GM12865 (cell line): ENCODE data around the gene AKAP13.

Experiments
- DNase-seq: peaks from one replicate; pipeline ENCODE4 v3.0.0; 2010; ENCODE audit warnings: low read depth
- H3K4me3 ChIP-seq: 2 replicates; pipeline ENCODE4 v1.5.1; 2011; ENCODE audit warnings: mild to moderate bottlenecking, low read depth, low read length, control low read depth
- TF ChIP-seq, protein P1 (sequence below): IDR thresholded peaks from 2 replicates; pipeline ENCODE4 v1.5.1; 2011; ENCODE audit warnings: low read length, control low read depth, low read depth, inconsistent platforms; ENCODE audit not compliant: insufficient read depth; ENCODE audit errors: missing control alignments

AKAP13 gene

DNA sequence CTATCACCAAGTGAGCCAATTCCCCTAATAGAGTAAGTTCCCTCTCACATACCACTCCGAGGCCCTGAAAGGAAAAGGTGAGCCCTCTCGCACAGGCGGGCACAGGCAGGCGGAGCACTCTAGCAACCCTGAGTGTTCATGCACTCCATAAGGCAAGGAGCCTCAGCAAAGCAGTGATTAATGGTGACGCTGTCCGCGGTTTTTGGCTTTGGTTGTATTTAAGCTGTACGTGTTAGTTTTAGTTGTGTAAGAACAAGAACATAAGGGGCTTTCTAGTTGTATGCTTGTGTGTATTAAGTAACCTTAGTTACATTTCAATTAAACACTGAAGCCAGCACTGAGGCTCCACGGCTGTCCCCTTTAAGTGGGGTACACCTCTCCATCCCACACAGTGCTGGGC lies 381.2 kb downstream of the AKAP13 start:
- DNase-seq = no peak
- TF ChIP-seq, protein P1, sequence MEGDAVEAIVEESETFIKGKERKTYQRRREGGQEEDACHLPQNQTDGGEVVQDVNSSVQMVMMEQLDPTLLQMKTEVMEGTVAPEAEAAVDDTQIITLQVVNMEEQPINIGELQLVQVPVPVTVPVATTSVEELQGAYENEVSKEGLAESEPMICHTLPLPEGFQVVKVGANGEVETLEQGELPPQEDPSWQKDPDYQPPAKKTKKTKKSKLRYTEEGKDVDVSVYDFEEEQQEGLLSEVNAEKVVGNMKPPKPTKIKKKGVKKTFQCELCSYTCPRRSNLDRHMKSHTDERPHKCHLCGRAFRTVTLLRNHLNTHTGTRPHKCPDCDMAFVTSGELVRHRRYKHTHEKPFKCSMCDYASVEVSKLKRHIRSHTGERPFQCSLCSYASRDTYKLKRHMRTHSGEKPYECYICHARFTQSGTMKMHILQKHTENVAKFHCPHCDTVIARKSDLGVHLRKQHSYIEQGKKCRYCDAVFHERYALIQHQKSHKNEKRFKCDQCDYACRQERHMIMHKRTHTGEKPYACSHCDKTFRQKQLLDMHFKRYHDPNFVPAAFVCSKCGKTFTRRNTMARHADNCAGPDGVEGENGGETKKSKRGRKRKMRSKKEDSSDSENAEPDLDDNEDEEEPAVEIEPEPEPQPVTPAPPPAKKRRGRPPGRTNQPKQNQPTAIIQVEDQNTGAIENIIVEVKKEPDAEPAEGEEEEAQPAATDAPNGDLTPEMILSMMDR = no peak

DNA sequence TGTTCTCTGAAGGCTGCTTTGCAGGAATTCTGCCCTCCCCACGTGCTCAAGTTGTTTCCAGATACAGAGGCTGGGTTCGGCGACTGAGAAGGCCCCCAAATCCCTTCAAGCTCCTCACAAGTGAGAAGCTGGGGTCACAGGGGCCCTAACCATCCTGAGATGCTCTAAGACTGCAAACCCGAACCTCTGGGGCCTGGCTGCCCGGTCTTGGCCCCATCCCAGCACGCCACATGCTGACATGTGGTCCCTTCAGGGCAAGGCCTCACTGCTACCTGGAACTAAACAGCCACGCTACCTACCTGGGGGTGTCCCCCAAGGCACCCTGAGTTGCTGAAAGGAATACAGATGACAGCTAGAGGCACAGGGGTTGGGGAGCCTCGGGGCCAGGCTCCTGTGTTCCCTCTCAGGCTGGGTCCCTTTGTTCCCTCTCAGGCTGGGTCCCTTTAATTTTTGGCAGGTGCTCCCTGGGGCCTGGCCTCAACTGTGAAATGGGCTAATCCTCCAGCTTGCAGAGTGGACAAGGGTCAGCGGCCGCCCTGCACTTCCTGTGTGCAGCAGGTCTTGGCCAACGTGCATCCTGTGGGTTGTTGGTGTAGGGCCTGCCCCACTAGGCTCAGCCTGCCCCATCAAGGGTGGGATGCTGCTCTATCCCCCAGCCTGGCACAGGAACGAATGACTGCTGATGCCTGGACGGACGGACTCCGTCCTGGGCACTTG lies 381.8 kb downstream of the AKAP13 start:
- TF ChIP-seq, protein P1 = no peak
- H3K4me3 ChIP-seq = no peak overlapping the region
- DNase-seq = no peak

More for the DNA sequence above, 381.2 kb downstream of the AKAP13 start:
- no peak overlapping the region for H3K4me3 ChIP-seq

DNA sequence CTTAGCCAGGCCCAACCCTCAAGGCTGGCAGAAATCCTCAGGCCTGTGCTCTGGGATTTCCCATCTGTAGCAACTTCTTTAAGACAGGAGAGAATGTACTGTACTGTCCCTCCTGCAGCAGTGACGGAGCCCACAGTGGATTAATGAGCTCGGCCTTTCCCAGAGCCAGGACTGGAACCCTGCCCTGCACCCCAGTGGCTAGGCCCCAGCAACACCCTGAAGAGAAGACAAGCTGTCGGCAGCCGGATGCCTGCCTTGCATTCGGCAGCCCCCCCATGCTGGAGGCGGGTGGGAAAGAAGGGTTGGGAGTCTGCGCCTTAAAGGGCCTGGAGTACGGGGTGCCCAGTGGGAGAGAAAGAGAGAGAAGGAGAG lies 382.3 kb downstream of the AKAP13 start:
- TF ChIP-seq, protein P1 = no peak
- DNase-seq = no peak
- H3K4me3 ChIP-seq = no peak overlapping the region

DNA sequence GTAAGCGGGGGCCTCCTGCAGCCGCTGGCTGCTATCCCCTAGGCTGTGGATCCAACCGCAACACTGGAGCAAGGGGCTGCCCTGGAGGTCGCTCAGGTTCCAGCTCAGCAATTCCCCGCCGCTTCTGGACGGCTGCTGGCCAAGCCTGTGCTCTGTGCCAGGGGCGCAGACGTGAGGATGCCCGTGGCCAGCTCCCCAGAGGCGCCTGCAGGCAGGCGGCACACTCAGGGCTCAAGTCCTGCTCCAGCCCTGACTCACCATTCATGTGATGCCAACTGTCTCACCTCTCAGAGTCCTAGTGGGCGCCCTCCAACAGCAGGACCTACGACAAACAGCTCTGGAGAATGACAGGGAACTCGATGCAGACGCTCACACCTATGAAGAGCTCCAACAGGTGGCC lies 382.8 kb downstream of the AKAP13 start:
- no peak overlapping the region for H3K4me3 ChIP-seq
- no peak for DNase-seq
- TF ChIP-seq, protein P1 = no peak

DNA sequence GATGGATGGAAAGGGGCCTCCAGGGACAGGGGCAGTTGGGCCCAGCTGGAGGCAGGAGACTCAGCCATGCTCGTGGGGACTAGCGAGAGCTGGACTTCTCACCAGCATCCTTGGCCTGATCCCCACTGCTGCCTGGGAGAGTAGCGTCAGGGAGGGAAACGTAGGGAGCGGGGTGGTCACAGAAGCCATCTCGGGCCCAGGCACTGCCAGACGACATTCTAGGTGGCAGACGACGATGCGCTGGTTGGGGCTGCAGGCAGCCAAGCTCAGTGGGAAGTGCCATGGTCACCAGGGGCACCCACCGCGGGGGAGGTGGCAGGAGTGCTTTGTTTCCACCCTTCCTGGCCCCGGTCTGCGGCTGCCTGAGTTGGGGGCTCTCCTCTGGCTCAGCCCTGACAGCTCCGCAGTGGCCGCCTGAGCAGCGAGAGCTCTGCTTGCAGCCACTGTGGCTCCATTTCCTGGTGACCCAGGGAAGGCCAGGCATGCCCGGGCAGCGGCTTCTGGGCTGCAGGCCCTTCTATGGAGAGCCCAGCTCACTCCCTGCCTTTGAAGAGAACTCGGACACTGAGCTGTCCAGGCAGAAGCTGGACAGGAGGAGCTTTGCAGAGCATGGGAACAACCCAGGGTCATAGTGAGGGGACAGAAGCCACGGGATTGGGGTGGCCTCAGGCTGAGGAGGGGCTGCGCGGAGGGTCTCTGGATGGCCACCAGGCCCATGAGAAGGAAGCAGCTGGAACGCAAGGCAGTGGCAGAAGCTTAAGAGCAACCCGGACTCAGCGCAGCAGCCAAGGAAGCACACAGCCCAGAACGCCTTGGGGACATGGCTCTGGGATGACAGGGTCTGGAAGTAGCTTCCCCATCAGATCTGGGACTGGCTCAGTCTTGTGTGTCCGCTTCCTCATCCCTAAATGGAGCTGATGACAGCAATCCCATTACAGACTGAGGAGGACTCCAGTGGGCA lies 383.6 kb downstream of the AKAP13 start:
- TF ChIP-seq, protein P1 = no peak
- no peak for DNase-seq
- no peak overlapping the region for H3K4me3 ChIP-seq

DNA sequence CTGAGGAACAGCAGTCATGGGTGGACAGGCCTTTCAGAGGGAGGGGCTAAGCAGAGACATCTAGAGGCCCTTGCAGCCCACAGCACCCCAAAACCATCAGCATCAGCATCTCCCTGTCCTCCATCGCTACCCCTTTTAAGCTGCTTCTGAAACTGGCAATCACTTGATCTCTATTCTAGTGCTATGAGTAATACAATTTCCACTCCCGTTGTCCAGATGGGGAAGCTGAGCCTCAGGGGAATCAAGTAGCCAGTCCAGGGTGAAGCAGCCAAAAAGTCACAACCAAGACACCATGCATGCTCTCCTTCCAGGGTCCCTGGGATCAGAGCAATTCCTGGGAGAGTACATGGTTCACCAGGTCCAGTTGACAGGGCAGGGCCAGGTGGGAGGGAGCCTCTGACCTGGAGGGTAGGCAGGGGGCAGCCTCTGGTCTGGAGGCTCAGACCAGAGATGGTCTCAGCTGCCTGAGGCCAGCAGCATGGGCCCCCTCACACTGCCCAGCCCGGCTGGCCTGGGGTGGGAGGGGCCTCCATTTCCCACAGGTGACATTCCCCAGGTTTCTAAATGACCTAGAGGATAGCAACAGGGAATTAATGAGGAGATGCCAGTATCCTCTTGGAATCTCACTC lies 384.4 kb downstream of the AKAP13 start:
- H3K4me3 ChIP-seq = no peak overlapping the region
- DNase-seq = no peak
- TF ChIP-seq, protein P1 = no peak
